ENCODE results near the gene PTGER2. TPM values are rescaled to one million over a fixed set of nuclear protein-coding genes. Genes with fewer than 3 reads are reported as not detected.

The PTGER2 gene
- total RNA-seq, 1 donor, result 46.7 TPM

- Histone ChIP-seq H3K4me1 (ENCODE audit: insufficient read depth, low read length) (peaks cover 5% of the 10 kb centered on the region), H3K27me3 (ENCODE audit: insufficient read depth, low read length) (peaks cover 33% of the 10 kb centered on the region), H3K4me3 (ENCODE audit: low read length) (no peak overlapping the region), H3K9me3 (ENCODE audit: low read depth, low read length) (no peaks in the 10 kb centered on the region)
These were observed 28.9 kb downstream of the PTGER2 start for GRCh38 chr14:52342849-52343596.

GRCh38 chr14:52346778-52347177 is 32.7 kb downstream of the PTGER2 start:
- H3K9me3 ChIP-seq (ENCODE audit: low read depth, low read length), result no peaks in the 10 kb centered on the region
- peaks cover 57% of the 10 kb centered on the region for H3K27me3 ChIP-seq (ENCODE audit: insufficient read depth, low read length)
- peaks cover 21% of the 10 kb centered on the region for H3K4me1 ChIP-seq (ENCODE audit: insufficient read depth, low read length)
- H3K4me3 ChIP-seq (ENCODE audit: low read length), result no peak overlapping the region

DNA sequence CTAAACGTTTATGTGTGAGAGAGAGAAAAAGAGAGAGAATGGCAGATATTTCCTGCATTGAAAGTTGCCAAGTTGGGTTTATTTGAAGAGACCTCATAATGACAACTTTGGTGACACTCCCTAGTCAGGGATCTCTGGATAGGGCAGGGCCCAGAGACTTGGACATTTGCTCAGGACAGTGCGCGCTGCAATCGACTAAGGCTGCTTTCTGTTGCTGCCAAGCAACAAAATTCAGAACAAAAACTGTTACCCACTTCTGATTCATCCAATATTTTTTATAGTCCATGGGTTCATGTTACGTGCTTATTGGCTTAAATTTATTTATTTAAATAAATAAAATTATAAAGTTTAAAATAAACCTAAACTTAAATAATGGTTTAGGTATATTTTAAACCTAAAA is 34.2 kb downstream of the PTGER2 start:
- H3K4me3 ChIP-seq (ENCODE audit: low read length), result no peak overlapping the region
- H3K4me1 ChIP-seq (ENCODE audit: insufficient read depth, low read length), result peaks cover 25% of the 10 kb centered on the region
- H3K9me3 ChIP-seq (ENCODE audit: low read depth, low read length), result no peaks in the 10 kb centered on the region
- H3K27me3 ChIP-seq (ENCODE audit: insufficient read depth, low read length), result peaks cover 69% of the 10 kb centered on the region

DNA sequence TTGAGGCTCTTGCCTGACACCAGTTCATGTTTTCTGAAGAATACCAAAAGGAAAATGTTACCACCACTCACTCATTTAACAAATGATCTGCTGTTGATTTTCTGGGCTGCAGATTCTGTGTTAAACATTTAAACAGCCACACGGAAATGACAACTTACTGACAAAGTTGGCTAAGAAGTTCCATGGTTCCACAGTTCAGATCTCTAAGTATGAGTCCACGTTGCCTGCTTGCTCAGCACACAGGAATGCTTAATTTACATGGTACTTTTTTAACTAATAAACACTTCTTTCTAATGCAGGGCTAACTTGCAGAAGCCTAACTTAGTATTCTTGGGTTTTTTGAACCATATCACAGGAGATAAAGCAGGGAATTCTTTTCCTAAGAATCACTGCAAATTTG is 34.7 kb downstream of the PTGER2 start:
- H3K4me1 ChIP-seq (ENCODE audit: insufficient read depth, low read length), result peaks cover 29% of the 10 kb centered on the region
- peaks cover 74% of the 10 kb centered on the region for H3K27me3 ChIP-seq (ENCODE audit: insufficient read depth, low read length)
- no peak overlapping the region for H3K4me3 ChIP-seq (ENCODE audit: low read length)
- no peaks in the 10 kb centered on the region for H3K9me3 ChIP-seq (ENCODE audit: low read depth, low read length)

GRCh38 chr14:52349731-52350130 is 35.6 kb downstream of the PTGER2 start:
- no peaks in the 10 kb centered on the region for H3K9me3 ChIP-seq (ENCODE audit: low read depth, low read length)
- H3K4me1 ChIP-seq (ENCODE audit: insufficient read depth, low read length), result peaks cover 33% of the 10 kb centered on the region
- no peak overlapping the region for H3K4me3 ChIP-seq (ENCODE audit: low read length)
- peaks cover 78% of the 10 kb centered on the region for H3K27me3 ChIP-seq (ENCODE audit: insufficient read depth, low read length)

GRCh38 chr14:52350445-52350844 is 36.3 kb downstream of the PTGER2 start:
- Histone ChIP-seq H3K4me1 (ENCODE audit: insufficient read depth, low read length) (peaks cover 40% of the 10 kb centered on the region), H3K27me3 (ENCODE audit: insufficient read depth, low read length) (peaks cover 76% of the 10 kb centered on the region), H3K4me3 (ENCODE audit: low read length) (no peak overlapping the region), H3K9me3 (ENCODE audit: low read depth, low read length) (no peaks in the 10 kb centered on the region)

DNA sequence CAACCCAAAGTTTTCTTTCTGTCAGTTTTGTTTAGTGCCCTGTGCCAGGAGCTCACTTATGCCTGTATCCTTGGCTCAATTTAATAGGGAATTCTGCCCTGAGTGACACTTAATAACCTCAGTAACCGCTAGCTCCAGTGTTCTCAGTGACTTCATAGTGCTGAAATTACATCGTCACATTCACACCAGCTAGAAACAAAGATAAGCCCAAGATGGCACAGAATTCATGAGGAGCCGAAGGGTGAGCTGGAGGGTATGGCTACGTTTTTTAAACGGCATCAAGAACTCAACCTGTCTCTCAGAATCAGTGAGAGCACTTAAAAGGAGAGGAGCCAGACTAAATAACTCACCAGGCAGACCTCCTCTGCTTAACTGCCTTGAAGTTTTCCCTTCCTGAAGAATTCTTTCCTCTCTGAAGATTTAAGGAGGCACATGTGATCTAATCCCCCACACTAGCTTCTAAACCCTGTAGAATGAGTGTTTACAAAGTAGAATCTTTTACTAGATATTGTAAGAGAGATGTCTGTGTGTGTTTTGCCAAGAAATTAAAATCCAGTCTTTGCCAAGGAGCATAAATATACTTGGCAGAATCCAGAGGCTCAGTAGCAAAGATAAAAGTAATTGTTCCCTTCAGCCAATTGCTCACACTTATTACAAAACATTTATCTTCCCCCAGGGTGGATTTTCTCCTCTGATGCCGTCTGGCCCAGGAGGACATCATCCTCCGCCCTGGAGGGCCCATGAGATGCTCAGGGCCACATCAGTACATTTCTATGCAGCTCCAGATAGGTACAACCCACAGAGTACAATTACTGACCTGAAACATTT is 37.3 kb downstream of the PTGER2 start:
- Histone ChIP-seq H3K4me1 (ENCODE audit: insufficient read depth, low read length) (peaks cover 43% of the 10 kb centered on the region), H3K4me3 (ENCODE audit: low read length) (no peak overlapping the region), H3K9me3 (ENCODE audit: low read depth, low read length) (no peaks in the 10 kb centered on the region), H3K27me3 (ENCODE audit: insufficient read depth, low read length) (peaks cover 73% of the 10 kb centered on the region)

- Histone ChIP-seq H3K4me3 (ENCODE audit: low read length) (no peak overlapping the region), H3K4me1 (ENCODE audit: insufficient read depth, low read length) (peaks cover 43% of the 10 kb centered on the region), H3K9me3 (ENCODE audit: low read depth, low read length) (no peaks in the 10 kb centered on the region), H3K27me3 (ENCODE audit: insufficient read depth, low read length) (peaks cover 74% of the 10 kb centered on the region)
These were observed 38.0 kb downstream of the PTGER2 start for GRCh38 chr14:52352061-52352491.

- Histone ChIP-seq H3K27me3 (ENCODE audit: insufficient read depth, low read length) (peaks cover 76% of the 10 kb centered on the region), H3K9me3 (ENCODE audit: low read depth, low read length) (no peaks in the 10 kb centered on the region), H3K4me1 (ENCODE audit: insufficient read depth, low read length) (peaks cover 43% of the 10 kb centered on the region), H3K4me3 (ENCODE audit: low read length) (no peak overlapping the region)
These were observed 38.5 kb downstream of the PTGER2 start for GRCh38 chr14:52352569-52352968.

GRCh38 chr14:52354242-52354641 is 40.1 kb downstream of the PTGER2 start:
- H3K9me3 ChIP-seq (ENCODE audit: low read depth, low read length), result no peaks in the 10 kb centered on the region
- no peak overlapping the region for H3K4me3 ChIP-seq (ENCODE audit: low read length)
- H3K27me3 ChIP-seq (ENCODE audit: insufficient read depth, low read length), result peaks cover 77% of the 10 kb centered on the region
- peaks cover 43% of the 10 kb centered on the region for H3K4me1 ChIP-seq (ENCODE audit: insufficient read depth, low read length)

DNA sequence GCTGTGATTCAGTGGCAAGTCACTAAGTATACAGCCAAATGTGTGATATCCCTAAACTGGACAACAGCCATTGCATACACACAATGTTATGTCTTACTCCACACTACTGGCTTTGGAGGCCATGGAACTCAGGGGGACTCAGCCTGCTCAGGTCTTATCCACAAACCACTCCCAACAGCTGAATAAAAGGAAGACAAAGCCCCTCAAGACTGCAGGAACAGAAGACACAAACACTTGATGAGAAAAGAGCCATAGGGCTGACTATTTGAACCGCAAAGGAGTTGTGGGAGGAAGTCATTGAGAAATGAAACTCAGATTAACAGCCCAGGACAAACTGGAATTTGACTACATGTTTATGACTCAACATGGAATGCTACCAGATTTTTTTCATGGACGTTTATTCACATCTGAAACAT is 40.9 kb downstream of the PTGER2 start:
- Histone ChIP-seq H3K4me3 (ENCODE audit: low read length) (no peak overlapping the region), H3K4me1 (ENCODE audit: insufficient read depth, low read length) (peaks cover 39% of the 10 kb centered on the region), H3K9me3 (ENCODE audit: low read depth, low read length) (no peaks in the 10 kb centered on the region), H3K27me3 (ENCODE audit: insufficient read depth, low read length) (peaks cover 76% of the 10 kb centered on the region)

DNA sequence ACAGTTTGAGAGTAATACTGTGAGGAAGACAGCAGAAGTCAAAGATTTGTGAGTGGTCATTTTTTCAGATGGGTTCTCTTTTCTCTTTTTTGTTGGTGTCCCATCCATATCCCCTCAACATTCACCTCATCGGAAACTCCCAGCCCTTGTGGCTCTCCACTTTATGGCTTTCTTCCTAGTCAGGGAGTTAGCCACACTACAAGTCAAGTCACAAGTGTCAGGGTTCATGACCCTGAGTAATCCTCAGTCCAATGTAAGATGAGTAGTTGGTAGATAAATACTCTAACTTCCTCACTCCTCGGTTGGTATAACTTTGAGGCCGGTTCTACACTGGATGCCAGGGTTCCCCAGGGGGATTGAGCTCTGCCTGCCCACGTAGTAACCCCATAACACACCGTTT is 41.4 kb downstream of the PTGER2 start:
- H3K4me3 ChIP-seq (ENCODE audit: low read length), result no peak overlapping the region
- H3K9me3 ChIP-seq (ENCODE audit: low read depth, low read length), result no peaks in the 10 kb centered on the region
- peaks cover 74% of the 10 kb centered on the region for H3K27me3 ChIP-seq (ENCODE audit: insufficient read depth, low read length)
- H3K4me1 ChIP-seq (ENCODE audit: insufficient read depth, low read length), result peaks cover 34% of the 10 kb centered on the region

DNA sequence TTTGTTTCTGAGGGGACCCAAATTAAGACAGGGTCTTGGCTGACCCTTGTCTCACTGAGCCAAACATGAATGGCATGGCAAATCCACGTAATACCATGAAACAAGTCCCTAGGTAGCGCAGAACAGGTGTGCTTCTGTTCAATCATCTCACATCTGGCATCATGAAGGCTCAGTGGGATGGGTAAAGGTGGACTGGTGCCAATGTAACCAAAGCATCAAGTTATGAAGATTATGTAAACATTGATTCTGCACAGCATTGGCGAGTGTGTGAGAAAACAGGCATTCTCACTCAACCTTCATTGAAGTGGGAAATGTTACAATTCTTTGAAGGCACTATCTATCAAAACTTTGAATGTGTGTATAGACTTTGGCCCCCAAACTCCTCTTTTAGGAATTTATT is 41.9 kb downstream of the PTGER2 start:
- Histone ChIP-seq H3K27me3 (ENCODE audit: insufficient read depth, low read length) (peaks cover 76% of the 10 kb centered on the region), H3K4me1 (ENCODE audit: insufficient read depth, low read length) (peaks cover 29% of the 10 kb centered on the region), H3K4me3 (ENCODE audit: low read length) (no peak overlapping the region), H3K9me3 (ENCODE audit: low read depth, low read length) (no peaks in the 10 kb centered on the region)

DNA sequence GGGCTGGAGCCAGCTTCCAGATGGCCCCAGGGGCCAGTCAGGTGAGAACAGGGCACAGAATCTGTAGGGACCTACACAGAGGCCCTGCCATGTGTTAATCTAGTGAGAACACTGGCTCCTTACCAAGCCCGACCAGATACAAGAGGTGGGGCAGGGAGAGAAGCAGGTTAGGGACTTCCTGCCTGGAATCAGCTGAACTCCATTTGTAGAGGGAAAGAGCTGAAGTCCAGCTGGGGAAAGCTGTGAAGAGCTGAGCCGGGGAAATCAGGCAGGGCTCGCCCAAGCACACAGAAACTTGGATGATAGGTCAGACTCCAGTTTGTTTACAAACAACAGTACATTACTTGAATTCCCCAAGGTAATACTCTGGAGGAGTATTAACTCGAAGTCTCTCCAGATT is 46.7 kb downstream of the PTGER2 start:
- no peaks in the 10 kb centered on the region for H3K4me1 ChIP-seq (ENCODE audit: insufficient read depth, low read length)
- H3K9me3 ChIP-seq (ENCODE audit: low read depth, low read length), result no peaks in the 10 kb centered on the region
- H3K4me3 ChIP-seq (ENCODE audit: low read length), result no peak overlapping the region
- H3K27me3 ChIP-seq (ENCODE audit: insufficient read depth, low read length), result peaks cover 45% of the 10 kb centered on the region

- peaks cover 29% of the 10 kb centered on the region for H3K27me3 ChIP-seq (ENCODE audit: insufficient read depth, low read length)
- H3K9me3 ChIP-seq (ENCODE audit: low read depth, low read length), result no peaks in the 10 kb centered on the region
- H3K4me1 ChIP-seq (ENCODE audit: insufficient read depth, low read length), result no peaks in the 10 kb centered on the region
- no peak overlapping the region for H3K4me3 ChIP-seq (ENCODE audit: low read length)
These were observed 49.1 kb downstream of the PTGER2 start for GRCh38 chr14:52363041-52363704.
